Esophagus (tissue), 2 donors: ENCODE measurements around the gene BNC1. TPM values are rescaled to one million over a fixed set of nuclear protein-coding genes. Genes with fewer than 3 reads are reported as not detected.

Source experiments
- polyA plus RNA-seq, 2 donors: library from polyadenylated mRNA; stranded (reverse); fragments of 200-250 nt; gene quantifications; one replicate each; pipeline ENCODE4 v1.2.3, GENCODE V29; 2013
- donor health status: healthy with polysubstance abuse.
- donor health status: Bipolar disorder and iron deficiency.

Gene BNC1
- polyA plus RNA-seq, 2 donors: 7.1 to 7.6 TPM

Other genes with a start within 250 kb of the BNC1 start
- 10 to 100 TPM in 1 of 2 donors, 1 to 10 TPM in 1; 6.8 to 18.1 TPM for gene BTBD1, start 217.4 kb downstream of the BNC1 start, polyA plus RNA-seq
- 1 to 10 TPM in 1 of 2 donors, under 1 TPM in 1; 0.75 to 1.1 TPM for gene TM6SF1, start 177.0 kb downstream of the BNC1 start, polyA plus RNA-seq
- 1 to 10 TPM; 3.4 to 6.3 TPM for gene HDGFL3, start 76.8 kb downstream of the BNC1 start, polyA plus RNA-seq
- 1 to 10 TPM; 3.3 to 8.3 TPM for gene SH3GL3, start 162.7 kb upstream of the BNC1 start, polyA plus RNA-seq